ENCODE measurements around the gene CLIP4. TPM values are rescaled to one million over a fixed set of nuclear protein-coding genes. Genes with fewer than 3 reads are reported as not detected.

Gene CLIP4
- total RNA-seq, 1 donor = 107 TPM

DNA sequence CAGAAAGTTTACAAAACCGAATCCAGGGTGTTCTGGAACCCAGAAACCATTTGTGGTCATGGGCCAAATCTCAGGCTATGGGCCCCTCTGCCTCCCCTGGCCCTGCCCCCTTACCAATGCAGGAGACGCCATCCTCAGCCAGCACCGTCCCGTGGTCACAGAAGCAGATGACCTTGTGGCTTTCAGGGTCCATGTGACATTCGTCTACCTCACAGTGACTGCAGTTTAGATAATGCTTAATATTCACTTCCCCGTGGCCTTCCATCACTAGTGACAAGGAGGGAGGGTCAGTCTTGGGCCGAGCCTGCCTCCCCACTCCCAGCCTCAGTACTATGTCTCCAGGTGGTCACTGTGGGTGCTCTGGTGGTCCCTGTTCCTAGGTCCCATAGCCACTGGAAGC is 111.6 kb downstream of the CLIP4 start:
- DNase-seq (ENCODE audit: low read depth) = no peak
- H3K4me3 ChIP-seq (ENCODE audit: low read depth, low read length) = no peak overlapping the region
- TF ChIP-seq, protein P1, sequence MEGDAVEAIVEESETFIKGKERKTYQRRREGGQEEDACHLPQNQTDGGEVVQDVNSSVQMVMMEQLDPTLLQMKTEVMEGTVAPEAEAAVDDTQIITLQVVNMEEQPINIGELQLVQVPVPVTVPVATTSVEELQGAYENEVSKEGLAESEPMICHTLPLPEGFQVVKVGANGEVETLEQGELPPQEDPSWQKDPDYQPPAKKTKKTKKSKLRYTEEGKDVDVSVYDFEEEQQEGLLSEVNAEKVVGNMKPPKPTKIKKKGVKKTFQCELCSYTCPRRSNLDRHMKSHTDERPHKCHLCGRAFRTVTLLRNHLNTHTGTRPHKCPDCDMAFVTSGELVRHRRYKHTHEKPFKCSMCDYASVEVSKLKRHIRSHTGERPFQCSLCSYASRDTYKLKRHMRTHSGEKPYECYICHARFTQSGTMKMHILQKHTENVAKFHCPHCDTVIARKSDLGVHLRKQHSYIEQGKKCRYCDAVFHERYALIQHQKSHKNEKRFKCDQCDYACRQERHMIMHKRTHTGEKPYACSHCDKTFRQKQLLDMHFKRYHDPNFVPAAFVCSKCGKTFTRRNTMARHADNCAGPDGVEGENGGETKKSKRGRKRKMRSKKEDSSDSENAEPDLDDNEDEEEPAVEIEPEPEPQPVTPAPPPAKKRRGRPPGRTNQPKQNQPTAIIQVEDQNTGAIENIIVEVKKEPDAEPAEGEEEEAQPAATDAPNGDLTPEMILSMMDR (IDR thresholded peaks at IDR 0.05; ENCODE audit: insufficient read depth, low read depth, low read length) = no peak

DNA sequence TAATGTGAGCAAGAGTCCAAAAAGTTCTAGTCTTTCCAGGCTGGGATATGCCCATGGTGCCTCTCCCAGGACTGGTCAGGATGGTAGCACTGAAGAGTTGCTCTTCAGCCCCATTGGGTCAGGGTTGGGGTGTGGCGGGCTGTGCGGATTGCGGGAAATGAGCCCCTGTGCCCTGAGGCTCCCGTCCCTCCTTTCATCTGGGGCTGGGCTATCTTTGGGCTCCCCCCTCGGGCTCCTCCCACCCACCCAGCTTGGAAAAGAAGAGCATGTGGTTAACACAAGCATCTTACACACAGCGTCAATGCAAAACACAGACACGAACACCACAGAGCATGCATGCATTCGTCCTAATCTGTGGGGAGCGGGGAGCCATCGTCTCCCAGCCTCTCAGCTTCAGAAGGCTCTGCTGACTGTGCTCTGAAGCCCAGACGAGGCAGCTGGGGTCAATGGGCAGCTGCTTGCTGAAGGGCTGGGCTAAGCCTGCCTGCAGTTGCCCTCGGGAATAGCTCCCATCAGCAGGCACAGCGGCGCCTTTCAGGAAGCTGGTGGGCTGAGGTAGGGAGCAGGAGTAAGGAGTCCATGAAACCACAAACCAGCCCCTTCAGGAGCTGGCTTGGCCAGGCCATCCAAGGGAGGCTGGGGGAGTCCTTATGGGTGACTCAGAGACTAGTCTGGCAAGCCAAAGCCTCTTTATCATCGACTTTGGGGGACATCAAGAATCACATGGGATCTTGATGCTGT is 112.9 kb downstream of the CLIP4 start:
- TF ChIP-seq, protein P1 (IDR thresholded peaks at IDR 0.05; ENCODE audit: insufficient read depth, low read depth, low read length) = no peak
- H3K4me3 ChIP-seq (ENCODE audit: low read depth, low read length) = no peak overlapping the region
- DNase-seq (ENCODE audit: low read depth) = peak; percentile 3

DNA sequence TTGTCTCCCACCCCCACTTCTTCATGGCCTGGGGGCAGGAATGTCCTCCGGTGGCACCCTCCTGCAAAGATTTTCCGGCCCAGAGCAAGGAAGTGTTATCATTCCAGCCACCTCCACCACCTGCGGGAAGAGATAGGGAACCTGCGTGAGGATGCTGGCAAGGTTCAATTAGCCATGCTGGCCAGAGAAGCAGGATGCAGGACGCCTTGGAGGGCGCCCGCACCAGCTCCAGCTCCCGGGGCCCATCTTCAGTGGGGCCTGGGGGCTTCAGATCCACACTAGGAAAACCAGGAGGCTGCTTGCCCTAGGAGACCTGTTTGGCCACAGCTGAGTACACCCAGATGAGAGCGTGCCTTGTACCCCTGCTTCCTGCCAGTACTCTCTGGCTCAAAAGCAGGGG is 113.7 kb downstream of the CLIP4 start:
- DNase-seq (ENCODE audit: low read depth) = no peak
- H3K4me3 ChIP-seq (ENCODE audit: low read depth, low read length) = no peak overlapping the region
- TF ChIP-seq, protein P1 (IDR thresholded peaks at IDR 0.05; ENCODE audit: insufficient read depth, low read depth, low read length) = no peak

DNA sequence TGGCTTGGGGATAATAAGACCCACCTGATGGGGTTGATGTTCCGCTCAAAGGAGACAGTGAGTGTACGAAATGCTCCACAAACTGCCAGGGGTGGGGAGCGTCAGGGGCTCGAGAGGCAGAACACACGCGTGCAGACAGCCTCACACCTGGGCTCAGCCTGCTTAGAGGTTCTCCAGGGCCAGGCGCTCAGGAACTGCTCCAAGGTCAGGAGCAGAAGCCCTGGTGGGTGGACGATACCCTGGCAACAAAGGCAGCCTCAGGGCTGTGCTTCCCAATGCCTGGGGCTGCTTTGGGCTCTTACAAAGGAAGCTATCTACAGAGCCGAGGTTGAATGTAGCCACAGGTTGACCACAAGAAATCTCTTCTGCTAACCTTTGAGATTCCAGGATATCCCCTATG is 114.4 kb downstream of the CLIP4 start:
- TF ChIP-seq, protein P1 (IDR thresholded peaks at IDR 0.05; ENCODE audit: insufficient read depth, low read depth, low read length) = no peak
- H3K4me3 ChIP-seq (ENCODE audit: low read depth, low read length) = no peak overlapping the region

DNA sequence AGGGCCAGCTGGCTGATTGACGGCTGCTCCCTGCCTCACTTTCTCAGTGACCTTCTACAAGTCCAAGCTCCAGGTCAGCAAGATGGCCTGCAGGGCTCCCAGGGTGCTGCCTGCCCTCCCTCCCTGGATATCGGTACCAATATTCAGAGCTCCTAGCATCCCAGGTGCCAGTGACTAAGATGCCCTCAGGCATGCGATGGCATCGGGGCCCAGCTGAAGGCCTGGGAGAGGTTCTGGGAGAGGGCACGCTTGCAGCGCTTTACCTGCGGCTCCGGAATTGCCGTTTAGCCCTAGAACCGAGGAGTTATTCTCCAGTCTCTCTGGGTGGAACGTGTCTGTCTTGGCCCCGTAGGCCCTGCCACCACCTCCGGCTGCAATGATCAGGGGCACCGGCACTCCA is 116.8 kb downstream of the CLIP4 start:
- H3K4me3 ChIP-seq (ENCODE audit: low read depth, low read length) = no peak overlapping the region
- TF ChIP-seq, protein P1 (IDR thresholded peaks at IDR 0.05; ENCODE audit: insufficient read depth, low read depth, low read length) = no peak
- no peak for DNase-seq (ENCODE audit: low read depth)

More for the DNA sequence above, 114.4 kb downstream of the CLIP4 start:
- DNase-seq (ENCODE audit: low read depth) = no peak

DNA sequence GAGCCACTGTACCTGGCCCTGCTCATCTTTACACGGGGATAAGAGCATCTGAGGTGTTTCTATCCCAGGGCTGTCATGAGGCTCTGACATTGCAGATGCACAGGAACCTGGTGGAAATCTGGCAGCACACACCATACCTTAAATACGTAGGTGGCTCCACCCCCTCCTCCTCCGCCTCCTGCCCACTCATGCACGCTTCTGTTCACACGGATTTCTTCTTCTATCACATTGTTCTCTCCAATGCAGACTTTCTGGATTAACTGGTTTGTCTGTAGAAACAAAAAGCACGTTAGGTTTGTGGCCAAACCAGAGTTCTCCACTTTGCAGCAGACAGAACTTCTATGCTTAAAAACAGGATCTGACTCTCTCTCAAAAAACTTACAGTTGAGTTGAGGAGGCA is 118.2 kb downstream of the CLIP4 start:
- DNase-seq (ENCODE audit: low read depth) = no peak
- no peak overlapping the region for H3K4me3 ChIP-seq (ENCODE audit: low read depth, low read length)
- TF ChIP-seq, protein P1 (IDR thresholded peaks at IDR 0.05; ENCODE audit: insufficient read depth, low read depth, low read length) = no peak

DNA sequence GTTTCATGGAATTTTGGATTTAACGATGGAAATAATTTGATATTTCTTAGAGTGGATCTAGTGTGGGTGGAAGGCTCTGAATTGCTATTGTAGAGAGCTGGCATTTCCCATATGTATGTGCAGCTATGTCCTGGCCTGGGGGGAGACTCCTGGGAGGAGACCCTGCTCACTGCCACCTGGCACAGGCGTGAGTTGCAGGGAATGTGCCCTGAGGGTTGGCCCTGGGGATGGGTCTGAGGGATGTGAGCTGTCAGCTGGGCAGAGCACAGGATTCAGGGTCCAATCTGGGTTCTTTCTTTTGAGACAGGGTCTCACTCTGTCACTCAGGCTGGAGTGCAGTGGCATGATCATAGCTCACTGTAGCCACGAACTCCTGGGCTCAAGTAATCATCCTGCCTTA is 120.2 kb downstream of the CLIP4 start:
- TF ChIP-seq, protein P1 (IDR thresholded peaks at IDR 0.05; ENCODE audit: insufficient read depth, low read depth, low read length) = no peak
- no peak overlapping the region for H3K4me3 ChIP-seq (ENCODE audit: low read depth, low read length)
- DNase-seq (ENCODE audit: low read depth) = no peak

Measured in fibroblast of villous mesenchyme (primary cell).